Stimulated activated CD8-positive, alpha-beta memory T cell treated with anti-CD3 and anti-CD28 coated beads, Interleukin-7, amount 100 ng/mL, for 24 hours (primary cell): ENCODE results near the gene PRKG1.
"Not testable (repeated sequence)": the region's sequence is repeated elsewhere in the genome, so short reads cannot be mapped to it uniquely, and the experiment has no call there.

Experiments
- DNase-seq: peaks from one replicate; pipeline ENCODE4 v3.0.0-alpha.2; 2020; ENCODE audit warnings: low read depth

Gene PRKG1

GRCh38 chr10:52215745-52216361 lies 1141.6 kb downstream of the PRKG1 start:
- DNase-seq = no peak

GRCh38 chr10:52216852-52217251 lies 1142.6 kb downstream of the PRKG1 start:
- no peak for DNase-seq

- DNase-seq = no peak
Measured at GRCh38 chr10:52217531-52217930, 1143.2 kb downstream of the PRKG1 start.

- no peak for DNase-seq
Measured at GRCh38 chr10:52220947-52221346, 1146.7 kb downstream of the PRKG1 start.

GRCh38 chr10:52221923-52222322 lies 1147.6 kb downstream of the PRKG1 start:
- DNase-seq = no peak

- no peak for DNase-seq
Measured at GRCh38 chr10:52226197-52226847, 1152.0 kb downstream of the PRKG1 start.

- DNase-seq = no peak
Measured at GRCh38 chr10:52228556-52228955, 1154.3 kb downstream of the PRKG1 start.

- no peak for DNase-seq
Measured at GRCh38 chr10:52229291-52229931, 1155.1 kb downstream of the PRKG1 start.

- DNase-seq = no peak
Measured at GRCh38 chr10:52232561-52233350, 1158.5 kb downstream of the PRKG1 start.

GRCh38 chr10:52233351-52233991 lies 1159.2 kb downstream of the PRKG1 start:
- DNase-seq = not testable (repeated sequence)

GRCh38 chr10:52239771-52240170 lies 1165.5 kb downstream of the PRKG1 start:
- no peak for DNase-seq

GRCh38 chr10:52245547-52245946 lies 1171.3 kb downstream of the PRKG1 start:
- DNase-seq = no peak

GRCh38 chr10:52247929-52248328 lies 1173.6 kb downstream of the PRKG1 start:
- not testable (repeated sequence) for DNase-seq

- no peak for DNase-seq
Measured at GRCh38 chr10:52248697-52249306, 1174.5 kb downstream of the PRKG1 start.

GRCh38 chr10:52249850-52250395 lies 1175.6 kb downstream of the PRKG1 start:
- DNase-seq = no peak

GRCh38 chr10:52250510-52250909 lies 1176.2 kb downstream of the PRKG1 start:
- DNase-seq = no peak

GRCh38 chr10:52252307-52252706 lies 1178.0 kb downstream of the PRKG1 start:
- DNase-seq = no peak

GRCh38 chr10:52256832-52257691 lies 1182.8 kb downstream of the PRKG1 start:
- no peak for DNase-seq

- DNase-seq = no peak
Measured at GRCh38 chr10:52257692-52258075, 1183.4 kb downstream of the PRKG1 start.

- no peak for DNase-seq
Measured at GRCh38 chr10:52258799-52259425, 1184.6 kb downstream of the PRKG1 start.
